Esophagus squamous epithelium (tissue), 4 donors: ENCODE results near the gene RBM47.

Experiments
- POLR2A ChIP-seq, 4 donors: fragments of 450-650 bp; IDR thresholded peaks; one replicate each; pipeline ENCODE4 v1.6.1; 2017; ENCODE audit warnings: antibody characterized with exemption in 4 of 4, mild to moderate bottlenecking in 4 of 4, moderate library complexity in 3 of 4
- TF ChIP-seq, protein P1 (sequence below), 6 experiments: fragments of 450-650 bp in 4 of 6; fragments of 200-600 bp in 2 of 6; sonication (generic) in 2 of 6; IDR thresholded peaks; one replicate each; pipeline ENCODE4 v1.5.1; 2016 to 2019; ENCODE audit warnings: antibody characterized with exemption in 6 of 6, mild to moderate bottlenecking in 4 of 6, moderate library complexity in 4 of 6

DNA sequence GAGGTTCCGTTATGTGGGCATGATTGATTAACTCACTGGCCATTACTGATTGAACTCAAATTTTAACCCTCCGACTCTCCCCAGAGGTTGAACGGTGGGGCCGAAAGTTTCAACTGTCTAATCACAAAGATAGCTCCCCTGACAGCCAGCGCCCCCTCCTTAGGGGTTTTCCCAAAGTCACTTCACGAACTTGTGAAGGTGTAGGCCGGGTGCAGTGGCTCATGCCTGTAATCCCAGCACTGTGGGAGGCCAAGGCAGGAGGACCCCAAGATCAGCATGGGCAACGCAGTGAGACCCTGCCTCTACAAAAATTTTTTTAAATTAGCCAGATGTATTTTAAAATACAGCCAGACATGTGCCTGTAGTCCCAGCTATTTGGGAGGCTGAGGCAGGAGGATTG, 39.8 kb upstream of the RBM47 start:
- TF ChIP-seq, protein P1, sequence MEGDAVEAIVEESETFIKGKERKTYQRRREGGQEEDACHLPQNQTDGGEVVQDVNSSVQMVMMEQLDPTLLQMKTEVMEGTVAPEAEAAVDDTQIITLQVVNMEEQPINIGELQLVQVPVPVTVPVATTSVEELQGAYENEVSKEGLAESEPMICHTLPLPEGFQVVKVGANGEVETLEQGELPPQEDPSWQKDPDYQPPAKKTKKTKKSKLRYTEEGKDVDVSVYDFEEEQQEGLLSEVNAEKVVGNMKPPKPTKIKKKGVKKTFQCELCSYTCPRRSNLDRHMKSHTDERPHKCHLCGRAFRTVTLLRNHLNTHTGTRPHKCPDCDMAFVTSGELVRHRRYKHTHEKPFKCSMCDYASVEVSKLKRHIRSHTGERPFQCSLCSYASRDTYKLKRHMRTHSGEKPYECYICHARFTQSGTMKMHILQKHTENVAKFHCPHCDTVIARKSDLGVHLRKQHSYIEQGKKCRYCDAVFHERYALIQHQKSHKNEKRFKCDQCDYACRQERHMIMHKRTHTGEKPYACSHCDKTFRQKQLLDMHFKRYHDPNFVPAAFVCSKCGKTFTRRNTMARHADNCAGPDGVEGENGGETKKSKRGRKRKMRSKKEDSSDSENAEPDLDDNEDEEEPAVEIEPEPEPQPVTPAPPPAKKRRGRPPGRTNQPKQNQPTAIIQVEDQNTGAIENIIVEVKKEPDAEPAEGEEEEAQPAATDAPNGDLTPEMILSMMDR (IDR thresholded peaks at IDR 0.05): no peak
- TF ChIP-seq POLR2A (IDR thresholded peaks at IDR 0.05): no peak
